GM15510 (cell line): ENCODE data around the gene OR5H6.

Source experiments
- POLR2A ChIP-seq: IDR thresholded peaks from 3 replicates; pipeline ENCODE4 v1.6.1; 2011; ENCODE audit warnings: borderline replicate concordance; ENCODE audit not compliant: insufficient read length; ENCODE audit errors: extremely low read depth

OR5H6 gene

DNA sequence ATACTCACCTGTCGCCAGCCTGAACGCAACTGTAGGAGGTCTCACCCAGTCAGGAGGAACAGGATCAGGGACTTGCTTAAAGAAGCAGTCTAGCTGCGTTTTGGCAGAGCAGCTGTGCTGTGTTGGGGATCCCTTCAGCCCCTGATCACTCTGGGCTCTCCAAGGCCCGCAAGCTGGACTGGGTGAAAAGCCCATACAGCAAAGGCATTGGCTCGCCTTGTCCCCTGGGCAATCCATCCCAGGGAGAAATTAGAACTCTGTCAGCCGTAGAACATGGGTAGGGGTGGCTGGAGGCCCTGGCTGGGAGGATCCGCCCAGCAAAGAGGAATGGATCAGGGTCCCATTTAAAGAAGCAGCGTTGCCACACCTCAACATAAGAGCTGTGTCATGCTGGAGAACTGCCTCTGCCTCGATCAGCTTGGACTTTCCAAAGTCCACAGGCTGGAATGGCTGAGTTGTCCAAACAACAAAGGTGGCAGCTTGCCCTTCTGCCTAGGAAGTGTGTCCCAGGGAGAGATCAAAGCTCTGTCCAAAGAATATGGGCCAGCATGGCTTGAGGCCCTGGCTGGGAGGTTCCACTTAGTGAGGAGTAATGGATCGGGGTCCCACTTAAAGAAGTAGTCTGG, 27.4 kb downstream of the OR5H6 start:
- TF ChIP-seq POLR2A = no peak
